Hematopoietic multipotent progenitor cell treated with erythropoietin and hydrocortisone succinate and interleukin-3 and kit ligand, for 8 days (in vitro differentiated cells): ENCODE measurements around the gene MYEF2.

Experiments
- DNase-seq: peaks from one replicate; pipeline ENCODE4 v3.0.0-alpha.2; 2015

Gene MYEF2, protein sequence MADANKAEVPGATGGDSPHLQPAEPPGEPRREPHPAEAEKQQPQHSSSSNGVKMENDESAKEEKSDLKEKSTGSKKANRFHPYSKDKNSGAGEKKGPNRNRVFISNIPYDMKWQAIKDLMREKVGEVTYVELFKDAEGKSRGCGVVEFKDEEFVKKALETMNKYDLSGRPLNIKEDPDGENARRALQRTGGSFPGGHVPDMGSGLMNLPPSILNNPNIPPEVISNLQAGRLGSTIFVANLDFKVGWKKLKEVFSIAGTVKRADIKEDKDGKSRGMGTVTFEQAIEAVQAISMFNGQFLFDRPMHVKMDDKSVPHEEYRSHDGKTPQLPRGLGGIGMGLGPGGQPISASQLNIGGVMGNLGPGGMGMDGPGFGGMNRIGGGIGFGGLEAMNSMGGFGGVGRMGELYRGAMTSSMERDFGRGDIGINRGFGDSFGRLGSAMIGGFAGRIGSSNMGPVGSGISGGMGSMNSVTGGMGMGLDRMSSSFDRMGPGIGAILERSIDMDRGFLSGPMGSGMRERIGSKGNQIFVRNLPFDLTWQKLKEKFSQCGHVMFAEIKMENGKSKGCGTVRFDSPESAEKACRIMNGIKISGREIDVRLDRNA

DNA sequence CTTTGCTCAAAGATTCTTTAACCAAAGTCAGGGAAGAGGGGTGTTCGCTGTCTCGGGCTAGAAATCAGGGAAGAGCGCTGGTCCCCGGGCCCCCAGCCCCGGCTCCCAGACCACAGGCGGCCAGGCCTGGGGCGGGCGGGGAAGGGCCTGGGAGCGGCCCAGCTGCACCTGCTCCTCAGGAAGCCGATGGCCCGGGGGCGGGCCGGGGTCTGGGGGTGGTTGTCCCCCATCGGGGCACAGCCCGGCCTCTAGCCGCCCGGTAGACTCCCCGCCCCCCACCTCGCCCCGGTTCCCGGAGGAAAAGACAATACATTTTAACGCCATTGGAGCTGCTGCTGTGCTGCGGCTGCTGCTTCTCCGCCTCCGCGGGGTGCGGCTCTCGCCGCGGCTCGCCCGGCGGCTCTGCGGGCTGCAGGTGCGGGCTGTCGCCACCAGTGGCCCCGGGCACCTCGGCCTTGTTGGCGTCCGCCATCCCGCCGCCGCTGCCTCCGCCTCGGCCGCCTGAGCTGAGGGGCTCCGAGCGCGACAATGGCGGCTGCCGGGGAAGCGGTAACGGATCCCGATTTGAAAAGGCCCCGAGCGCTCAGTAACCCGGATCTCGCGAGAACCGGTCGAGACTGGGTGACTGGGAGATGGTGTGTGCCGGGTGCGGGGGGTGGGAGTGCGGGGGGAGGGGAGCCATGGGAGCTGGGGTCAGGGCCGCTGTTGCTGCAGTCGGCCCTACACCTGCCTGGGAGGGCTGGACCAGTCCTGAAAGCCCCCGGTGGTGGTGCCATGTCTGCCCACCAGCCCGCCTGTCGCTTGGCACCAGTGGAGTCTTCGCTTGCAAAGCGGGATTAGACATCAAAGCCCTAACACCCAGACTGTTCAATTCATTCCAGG, at the start of gene MYEF2:
Gene MYEF2 (minus strand): TSS at position 530 of the 882 bp plus-strand sequence. CDS start 58 bp downstream, at position 472.
- DNase-seq = peak; percentile 71

DNA sequence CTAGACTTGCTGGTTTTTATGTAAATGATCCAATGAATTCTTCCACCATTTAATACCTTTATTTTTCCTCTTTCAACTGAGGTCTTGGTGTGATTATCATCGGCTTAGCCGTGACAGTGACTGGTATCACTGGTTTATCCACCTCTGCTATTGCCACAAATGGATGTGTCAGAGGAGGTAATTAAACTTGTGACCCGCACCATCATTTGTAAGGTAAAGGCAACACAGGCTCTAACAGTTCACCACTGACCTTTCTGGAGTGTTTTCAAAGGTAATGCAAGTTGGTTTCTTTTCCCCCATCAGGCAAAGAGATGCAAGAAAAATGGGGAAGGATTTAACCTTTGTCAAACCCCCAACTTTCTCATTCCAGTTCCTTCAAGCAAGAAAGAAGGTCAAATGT, 47.7 kb upstream of the MYEF2 start:
- DNase-seq = no peak

GRCh38 chr15:48222627-48223026, 44.5 kb upstream of the MYEF2 start:
- DNase-seq = no peak

GRCh38 chr15:48221885-48222284, 43.8 kb upstream of the MYEF2 start:
- DNase-seq = no peak

GRCh38 chr15:48221261-48221660, 43.2 kb upstream of the MYEF2 start:
- DNase-seq = no peak

DNA sequence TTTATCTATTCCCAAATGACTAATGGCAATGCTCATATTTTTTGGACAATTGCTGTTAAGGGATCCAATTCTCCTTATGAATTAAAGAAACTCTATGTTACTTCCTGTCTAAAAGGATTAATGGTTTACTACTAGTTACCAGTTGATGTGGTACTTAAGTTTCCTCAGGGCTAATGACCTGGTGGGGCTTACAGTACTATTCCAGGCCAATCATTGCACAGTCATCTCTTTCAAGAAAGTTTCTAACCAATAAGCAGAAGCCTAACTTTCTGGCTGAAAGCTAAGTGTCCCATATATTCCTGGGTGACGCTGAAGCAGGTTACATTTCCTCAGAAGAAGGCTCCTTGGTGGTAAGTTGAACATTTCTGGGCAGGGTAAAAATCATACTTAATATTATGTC, 27.9 kb upstream of the MYEF2 start, which contains the start of gene SLC12A1:
Gene SLC12A1 (plus strand): TSS at position 322 of the 400 bp plus-strand sequence. CDS start 1,418 bp downstream, outside the sequence.
- DNase-seq = no peak

GRCh38 chr15:48202068-48202467, 24.0 kb upstream of the MYEF2 start:
- no peak for DNase-seq

DNA sequence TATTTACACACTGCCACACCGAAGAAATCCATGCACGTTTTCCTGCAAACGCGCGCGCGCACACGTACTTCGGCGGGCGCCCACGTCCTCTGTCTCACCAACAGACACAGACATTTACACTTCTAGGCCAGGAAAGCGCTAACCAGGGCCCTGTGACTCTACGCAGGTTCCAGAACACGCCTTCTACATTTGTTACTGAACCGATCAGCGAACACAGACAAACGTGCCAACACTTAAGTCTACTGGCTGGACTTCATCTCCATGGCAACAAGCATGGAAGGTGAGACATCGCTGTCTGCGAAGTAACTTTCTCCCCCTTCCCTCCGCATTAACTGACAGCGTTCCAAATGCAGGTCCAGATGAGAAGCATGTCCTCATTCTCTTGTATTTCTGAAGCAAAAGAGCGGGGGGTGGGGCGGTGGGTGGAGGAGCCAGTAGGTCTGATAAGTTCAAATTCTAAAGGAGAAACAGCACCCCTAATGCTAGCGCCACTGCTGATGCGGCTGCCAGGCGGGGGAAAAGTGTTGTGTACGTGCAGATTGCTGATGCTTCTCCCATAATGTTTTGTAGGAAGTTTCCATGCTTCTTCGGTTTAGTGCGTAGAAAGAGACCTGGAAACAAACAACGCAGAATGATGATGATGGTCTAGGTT, 13.6 kb upstream of the MYEF2 start, which contains the start of gene CTXN2:
Gene CTXN2 (plus strand): TSS at position 92 of the 652 bp plus-strand sequence. CDS start 9,636 bp downstream, outside the sequence.
- DNase-seq = no peak

GRCh38 chr15:48190932-48191573, 13.0 kb upstream of the MYEF2 start:
- peak; percentile 59 for DNase-seq

DNA sequence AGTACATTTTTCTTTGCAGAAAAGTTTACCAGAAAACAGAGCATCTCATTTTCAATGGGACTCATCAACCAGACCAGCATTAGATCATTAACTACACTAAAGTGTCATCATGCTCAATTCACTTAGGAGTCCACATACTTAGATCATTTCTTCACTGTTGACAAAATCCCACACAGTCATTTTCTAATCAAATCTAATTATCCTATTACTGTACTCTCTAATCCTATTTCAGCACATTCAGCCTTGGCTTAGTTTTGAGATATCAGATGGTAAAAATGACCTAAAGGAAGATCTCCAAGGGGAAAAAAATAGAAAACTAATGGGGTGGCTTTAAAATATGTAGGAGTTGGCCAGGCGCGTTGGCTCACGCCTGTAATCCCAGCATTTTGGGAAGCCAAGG, 8.2 kb upstream of the MYEF2 start:
- DNase-seq = no peak

- no peak for DNase-seq
Observed at GRCh38 chr15:48185529-48185928, 7.4 kb upstream of the MYEF2 start.

GRCh38 chr15:48182749-48183148, 4.7 kb upstream of the MYEF2 start:
- DNase-seq = no peak

- DNase-seq = no peak
Observed at GRCh38 chr15:48178648-48178931, 495 bp upstream of the MYEF2 start.

DNA sequence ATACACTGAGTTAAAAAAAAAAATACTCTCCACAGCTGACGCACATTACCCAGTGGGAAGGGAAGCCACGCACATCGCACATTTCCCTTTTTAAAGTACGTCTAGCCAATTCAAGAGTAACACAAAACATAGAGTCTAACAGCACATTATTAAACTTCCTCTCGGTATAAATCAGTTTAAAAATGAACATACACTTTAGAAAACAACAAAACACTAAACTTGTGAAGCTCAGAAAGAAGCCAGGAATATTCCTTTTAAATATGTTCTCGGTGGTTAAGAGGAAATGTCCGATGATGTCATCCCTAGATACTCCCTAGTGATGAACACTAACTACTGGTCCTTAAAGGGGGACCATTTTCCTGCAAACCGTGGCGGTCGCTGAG, 721 bp downstream of the MYEF2 start:
- DNase-seq = peak; percentile 36

- DNase-seq = no peak
Observed at GRCh38 chr15:48176957-48177356, 1.1 kb downstream of the MYEF2 start.

DNA sequence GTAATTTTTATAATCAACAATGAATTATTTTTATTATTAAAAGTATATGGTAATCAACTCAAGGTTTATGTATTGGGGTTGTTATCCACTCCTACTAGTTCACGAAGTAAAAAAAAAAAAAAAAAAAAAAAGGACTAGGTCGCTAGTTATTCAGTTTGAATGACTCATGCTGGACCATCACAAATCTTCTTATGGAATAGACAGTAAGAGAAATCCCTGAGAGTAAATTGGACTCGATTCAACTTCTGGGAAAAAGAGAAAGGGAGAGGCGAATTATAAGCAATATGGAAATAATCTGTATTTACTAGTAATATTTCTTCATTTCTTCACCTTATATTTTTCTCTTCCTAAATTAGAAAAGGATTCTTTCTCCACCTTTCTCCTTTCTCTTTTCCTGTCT, 2.0 kb downstream of the MYEF2 start:
- no peak for DNase-seq

GRCh38 chr15:48175126-48175525, 3.0 kb downstream of the MYEF2 start:
- DNase-seq = no peak

DNA sequence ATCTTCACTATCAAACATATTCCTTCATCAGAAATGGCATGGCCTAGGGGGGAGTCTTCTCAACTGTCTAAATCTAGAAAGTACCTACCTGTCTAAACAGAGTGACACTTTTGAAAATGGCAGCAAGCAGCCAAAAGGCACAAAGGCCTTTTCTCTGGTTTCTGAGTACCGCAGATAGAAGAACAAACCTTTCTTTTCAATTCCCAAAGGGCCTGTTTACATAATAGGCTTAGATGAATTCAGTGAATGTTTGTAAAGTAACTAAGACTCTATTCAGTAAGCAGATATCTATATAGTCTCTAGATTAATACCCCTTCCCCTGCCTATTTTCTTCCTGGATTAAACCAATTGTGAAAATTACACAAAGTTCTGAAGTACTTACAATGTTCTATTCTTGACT, 7.1 kb downstream of the MYEF2 start:
- DNase-seq = no peak

GRCh38 chr15:48168616-48169015, 9.5 kb downstream of the MYEF2 start:
- no peak for DNase-seq

- DNase-seq = no peak
Observed at GRCh38 chr15:48153526-48153925, 24.6 kb downstream of the MYEF2 start.

GRCh38 chr15:48149858-48150257, 28.2 kb downstream of the MYEF2 start:
- DNase-seq = no peak

DNA sequence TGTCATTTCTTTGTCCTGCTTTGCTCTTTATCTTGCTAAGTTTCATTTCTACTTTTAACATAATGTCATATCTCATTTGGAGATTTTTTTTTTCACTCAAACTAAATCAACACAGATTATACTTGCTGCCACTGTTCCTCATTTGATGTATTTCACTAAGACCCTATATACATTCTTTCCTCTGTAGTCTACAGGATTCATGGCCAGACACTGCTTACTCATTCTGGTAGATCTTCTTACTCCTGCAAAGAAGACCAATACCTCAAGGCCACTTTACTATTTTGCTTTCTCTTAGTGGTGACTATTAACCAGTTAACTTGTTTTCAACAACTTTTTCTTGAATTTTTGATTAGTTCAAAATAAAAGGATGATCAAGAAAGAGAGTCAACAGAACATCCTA, 30.7 kb downstream of the MYEF2 start:
- DNase-seq = no peak
